ENCODE data around the gene ADAMTS18.

Gene ADAMTS18

DNA sequence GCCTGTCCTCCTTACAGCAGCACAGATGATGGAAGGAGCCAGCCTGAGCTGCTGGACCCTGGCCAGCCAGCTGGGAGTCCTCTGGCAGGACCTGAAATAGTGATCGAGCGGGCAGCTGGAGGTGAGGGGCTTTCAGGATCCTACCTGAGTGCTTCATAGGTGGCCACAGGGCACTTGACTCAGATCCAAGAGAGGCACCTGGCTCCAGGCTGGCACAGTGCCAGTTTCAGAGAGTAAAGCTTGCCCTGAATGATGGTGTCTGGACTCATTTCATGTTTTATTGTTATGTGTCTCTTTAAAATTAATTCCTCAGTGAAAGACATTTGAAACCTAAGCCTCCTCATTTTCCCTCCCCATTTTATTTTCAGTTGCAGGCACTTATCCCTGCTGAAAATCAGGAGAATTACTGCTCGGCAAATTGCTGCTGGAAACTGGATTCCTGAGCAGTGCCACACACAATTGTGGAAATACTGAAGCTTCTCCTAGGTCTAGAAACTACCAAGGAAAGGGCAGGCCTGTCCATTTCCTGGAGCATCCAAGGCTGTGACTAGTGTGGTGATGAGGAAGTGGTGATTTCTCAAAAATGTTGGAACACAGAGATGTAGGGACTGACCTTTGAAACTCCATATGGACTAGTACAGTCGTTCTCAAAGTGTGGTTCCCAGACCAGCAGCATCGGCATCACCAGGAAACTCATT, 16.1 kb upstream of the ADAMTS18 start:
- no peak overlapping the region for H3K4me3 ChIP-seq (ENCODE audit: control insufficient read depth, low read depth, low read length)
- TF ChIP-seq, protein P1, sequence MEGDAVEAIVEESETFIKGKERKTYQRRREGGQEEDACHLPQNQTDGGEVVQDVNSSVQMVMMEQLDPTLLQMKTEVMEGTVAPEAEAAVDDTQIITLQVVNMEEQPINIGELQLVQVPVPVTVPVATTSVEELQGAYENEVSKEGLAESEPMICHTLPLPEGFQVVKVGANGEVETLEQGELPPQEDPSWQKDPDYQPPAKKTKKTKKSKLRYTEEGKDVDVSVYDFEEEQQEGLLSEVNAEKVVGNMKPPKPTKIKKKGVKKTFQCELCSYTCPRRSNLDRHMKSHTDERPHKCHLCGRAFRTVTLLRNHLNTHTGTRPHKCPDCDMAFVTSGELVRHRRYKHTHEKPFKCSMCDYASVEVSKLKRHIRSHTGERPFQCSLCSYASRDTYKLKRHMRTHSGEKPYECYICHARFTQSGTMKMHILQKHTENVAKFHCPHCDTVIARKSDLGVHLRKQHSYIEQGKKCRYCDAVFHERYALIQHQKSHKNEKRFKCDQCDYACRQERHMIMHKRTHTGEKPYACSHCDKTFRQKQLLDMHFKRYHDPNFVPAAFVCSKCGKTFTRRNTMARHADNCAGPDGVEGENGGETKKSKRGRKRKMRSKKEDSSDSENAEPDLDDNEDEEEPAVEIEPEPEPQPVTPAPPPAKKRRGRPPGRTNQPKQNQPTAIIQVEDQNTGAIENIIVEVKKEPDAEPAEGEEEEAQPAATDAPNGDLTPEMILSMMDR (IDR thresholded peaks at IDR 0.05; ENCODE audit: control insufficient read depth, insufficient read depth, low read depth, low read length, missing control alignments), result no peak
- no peak for DNase-seq (ENCODE audit: low read depth)

DNA sequence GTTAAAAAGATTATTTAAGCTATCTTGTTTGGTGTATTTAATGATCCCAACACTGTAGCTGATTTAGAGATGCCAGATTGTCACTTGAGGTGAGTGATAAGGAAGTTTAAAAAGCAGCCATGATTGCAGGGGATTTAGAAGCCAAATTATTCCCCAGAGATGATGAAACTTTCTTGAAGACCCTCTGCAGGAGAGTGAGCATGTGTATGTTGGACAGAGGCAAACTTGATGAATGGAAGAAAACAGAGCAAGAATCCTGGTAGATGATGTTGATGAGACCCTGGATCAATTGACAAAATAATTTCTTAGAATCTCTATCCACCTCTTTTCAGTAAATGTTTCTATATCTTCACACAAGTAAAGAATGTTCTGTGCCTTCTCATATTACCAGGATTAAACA, 14.4 kb upstream of the ADAMTS18 start:
- DNase-seq (ENCODE audit: low read depth), result no peak
- TF ChIP-seq, protein P1 (IDR thresholded peaks at IDR 0.05; ENCODE audit: control insufficient read depth, insufficient read depth, low read depth, low read length, missing control alignments), result no peak
- H3K4me3 ChIP-seq (ENCODE audit: control insufficient read depth, low read depth, low read length), result no peak overlapping the region

DNA sequence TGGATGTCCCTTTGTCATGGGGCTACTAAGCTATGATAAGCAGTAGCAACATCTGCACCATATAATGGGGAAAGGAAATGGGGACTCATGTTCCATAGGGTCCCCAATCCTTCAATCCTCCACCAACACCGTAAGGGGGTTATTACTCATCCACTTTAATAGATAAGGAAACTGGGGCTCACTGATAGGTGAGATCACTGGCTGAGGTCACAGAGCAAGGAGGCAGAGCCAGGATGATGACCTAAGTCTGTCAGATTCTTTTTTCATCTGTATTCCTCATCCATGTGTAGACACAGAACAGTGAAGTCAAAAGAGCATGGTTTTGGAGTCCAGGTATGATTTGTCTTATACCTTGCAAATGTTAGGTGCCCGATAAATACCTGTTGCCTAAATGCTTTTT, 10.5 kb upstream of the ADAMTS18 start:
- DNase-seq (ENCODE audit: low read depth), result no peak
- no peak overlapping the region for H3K4me3 ChIP-seq (ENCODE audit: control insufficient read depth, low read depth, low read length)
- TF ChIP-seq, protein P1 (IDR thresholded peaks at IDR 0.05; ENCODE audit: control insufficient read depth, insufficient read depth, low read depth, low read length, missing control alignments), result no peak

DNA sequence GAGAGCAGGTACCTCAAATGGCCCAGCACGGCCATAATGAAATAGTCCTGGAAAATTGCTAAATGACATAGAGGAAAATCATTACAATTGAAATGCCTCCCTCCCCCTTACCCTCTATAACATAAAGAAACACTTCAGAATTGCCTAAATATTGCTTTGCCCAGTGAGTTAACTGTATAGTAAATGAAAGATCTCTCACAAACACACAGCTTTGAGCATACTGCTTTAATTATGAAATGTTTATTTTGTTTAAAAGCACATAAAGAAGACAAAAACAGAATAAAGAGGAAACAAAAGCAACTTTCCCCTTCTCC, 9.3 kb upstream of the ADAMTS18 start:
- TF ChIP-seq, protein P1 (IDR thresholded peaks at IDR 0.05; ENCODE audit: control insufficient read depth, insufficient read depth, low read depth, low read length, missing control alignments), result no peak

DNA sequence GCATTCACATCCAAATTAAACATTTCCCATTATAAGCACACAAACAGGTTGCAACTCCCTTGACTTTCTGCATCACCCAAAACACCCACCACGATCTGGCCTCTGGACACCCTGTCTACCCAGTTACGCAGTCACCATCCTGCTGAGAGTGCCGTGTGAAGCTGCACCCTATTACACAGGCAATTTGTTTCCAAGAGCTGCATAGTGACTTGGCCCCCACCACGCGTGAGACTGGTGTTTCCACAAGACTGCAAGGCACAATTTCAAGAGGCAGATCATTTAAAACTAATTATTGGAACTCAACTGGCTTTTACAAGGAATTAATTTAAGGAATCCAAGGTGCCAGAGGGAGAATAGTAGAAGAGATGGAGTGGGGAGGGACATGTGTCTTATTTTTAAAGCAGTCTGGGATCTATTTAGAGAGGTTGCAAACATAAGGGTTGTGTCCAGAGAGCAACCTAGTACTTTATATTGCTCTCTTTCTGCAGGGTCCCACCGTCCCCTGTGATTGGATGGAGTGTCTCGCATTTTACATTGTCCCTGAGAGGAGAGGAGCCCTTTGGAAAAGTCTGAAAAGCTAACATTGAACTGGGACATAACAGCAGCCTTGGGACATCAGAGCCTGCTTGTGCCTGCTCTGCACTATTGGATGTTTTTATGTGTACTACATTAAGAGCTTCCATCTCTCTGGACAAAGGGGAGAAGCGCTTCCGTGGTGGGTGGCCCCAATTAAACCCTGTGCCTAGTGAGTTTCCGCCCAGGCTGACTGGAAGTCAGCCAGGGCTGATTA, 8.7 kb upstream of the ADAMTS18 start:
- DNase-seq (ENCODE audit: low read depth), result no peak
- no peak overlapping the region for H3K4me3 ChIP-seq (ENCODE audit: control insufficient read depth, low read depth, low read length)
- TF ChIP-seq, protein P1 (IDR thresholded peaks at IDR 0.05; ENCODE audit: control insufficient read depth, insufficient read depth, low read depth, low read length, missing control alignments), result no peak

More for the DNA sequence above, 9.3 kb upstream of the ADAMTS18 start:
- DNase-seq (ENCODE audit: low read depth), result no peak
- no peak overlapping the region for H3K4me3 ChIP-seq (ENCODE audit: control insufficient read depth, low read depth, low read length)

DNA sequence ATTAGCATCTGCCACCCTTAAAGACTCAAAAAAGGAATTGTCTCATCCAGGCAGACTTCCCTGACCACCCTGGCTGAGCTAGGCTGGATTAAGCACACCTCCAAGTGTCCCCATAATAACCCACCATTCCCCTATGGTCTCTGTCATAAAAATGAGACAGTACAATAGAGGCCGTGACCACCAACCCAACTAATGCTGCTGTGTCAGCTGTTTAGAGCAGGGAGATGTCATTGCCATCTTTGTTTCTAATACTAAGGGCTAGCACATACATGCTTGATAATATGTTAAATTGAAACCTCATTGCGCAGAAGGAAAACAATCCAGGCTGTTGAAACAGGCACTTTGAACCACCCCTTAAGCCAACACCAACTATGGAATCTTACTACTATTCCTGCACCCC, 7.2 kb upstream of the ADAMTS18 start:
- TF ChIP-seq, protein P1 (IDR thresholded peaks at IDR 0.05; ENCODE audit: control insufficient read depth, insufficient read depth, low read depth, low read length, missing control alignments), result no peak
- DNase-seq (ENCODE audit: low read depth), result no peak
- H3K4me3 ChIP-seq (ENCODE audit: control insufficient read depth, low read depth, low read length), result no peak overlapping the region

Data from AG09309 (cell line).